ENCODE data around the gene RPTOR. TPM values are rescaled to one million over a fixed set of nuclear protein-coding genes. Genes with fewer than 3 reads are reported as not detected.

Gene RPTOR
- total and polyA plus RNA-seq, 2 donors (not counting 3 experiments of a cell fraction or from before 2014, with no cell fraction given) = 10.7 to 41.8 TPM

DNA sequence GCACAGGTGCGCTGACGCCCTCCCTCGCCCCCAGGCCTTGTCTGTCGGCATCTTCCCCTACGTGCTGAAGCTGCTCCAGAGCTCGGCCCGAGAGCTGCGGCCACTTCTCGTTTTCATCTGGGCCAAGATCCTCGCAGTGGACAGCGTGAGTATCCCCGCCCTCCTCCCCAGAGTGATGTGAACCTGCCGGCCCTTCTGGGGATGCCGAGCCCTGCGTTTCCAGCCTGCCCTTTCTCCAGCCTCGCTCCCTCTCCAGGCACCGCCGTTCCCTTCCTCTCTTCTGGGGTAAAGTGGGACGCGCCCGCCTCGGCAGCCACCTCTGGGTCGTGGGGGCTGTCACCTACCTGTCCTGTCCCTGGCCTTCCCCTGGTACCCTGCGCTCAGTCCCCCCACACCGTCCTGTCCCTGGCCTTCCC is 313.1 kb downstream of the RPTOR start:
- DNase-seq (ENCODE audit: low read depth, low spot score) (no peak), FAIRE-seq (no peak)
- no peak overlapping the region for H3K27ac ChIP-seq (ENCODE audit: insufficient read depth, low read depth, low read length)
- dilution Hi-C loops (cut with MboI; ENCODE audit: extremely low pct_ligation_motif_present, low sequenced_read_pairs) (no loop called here), intact Hi-C loops (cut with micrococcal nuclease) (loop anchor here (10.0 kb wide), 1 partner anchor 183 kb away; no protein-coding TSS in a partner anchor)
- H3K9me1 ChIP-seq (replicated peaks; ENCODE audit: control insufficient read depth, extremely low read depth, insufficient read depth, low read length) = no peaks in the 10 kb centered on the region
- POLR2A ChIA-PET = no interaction called here
- no peaks in the 10 kb centered on the region for H4K20me1 ChIP-seq (replicated peaks; ENCODE audit: control insufficient read depth, extremely low read depth, insufficient read depth, low read length)
- no peak overlapping the region for H3K4me3 ChIP-seq (replicated peaks in 1 of 3; ENCODE audit: insufficient read depth in 1 of 3, low read depth in 1 of 3, low read length in 3 of 3)
- H3K4me2 ChIP-seq (ENCODE audit: insufficient read depth, low read length) = no peak overlapping the region
- H3K4me1 ChIP-seq (ENCODE audit: control insufficient read depth, extremely low read depth, insufficient read depth, low read length) = peaks cover 25% of the 10 kb centered on the region
- no peaks in the 10 kb centered on the region for H3K79me2 ChIP-seq (ENCODE audit: control insufficient read depth, insufficient read depth, low read length)
- no peak overlapping the region for H3K9ac ChIP-seq (replicated peaks; ENCODE audit: extremely low read depth, insufficient read depth, low read length)
- TF ChIP-seq FOS (IDR thresholded peaks at IDR 0.05; ENCODE audit: borderline replicate concordance, insufficient read depth, low read length) = no peak
- no peak for TF ChIP-seq POLR2AphosphoS5 (IDR thresholded peaks at IDR 0.05; ENCODE audit: insufficient read depth, low read depth, low read length)
- TF ChIP-seq, protein P1, sequence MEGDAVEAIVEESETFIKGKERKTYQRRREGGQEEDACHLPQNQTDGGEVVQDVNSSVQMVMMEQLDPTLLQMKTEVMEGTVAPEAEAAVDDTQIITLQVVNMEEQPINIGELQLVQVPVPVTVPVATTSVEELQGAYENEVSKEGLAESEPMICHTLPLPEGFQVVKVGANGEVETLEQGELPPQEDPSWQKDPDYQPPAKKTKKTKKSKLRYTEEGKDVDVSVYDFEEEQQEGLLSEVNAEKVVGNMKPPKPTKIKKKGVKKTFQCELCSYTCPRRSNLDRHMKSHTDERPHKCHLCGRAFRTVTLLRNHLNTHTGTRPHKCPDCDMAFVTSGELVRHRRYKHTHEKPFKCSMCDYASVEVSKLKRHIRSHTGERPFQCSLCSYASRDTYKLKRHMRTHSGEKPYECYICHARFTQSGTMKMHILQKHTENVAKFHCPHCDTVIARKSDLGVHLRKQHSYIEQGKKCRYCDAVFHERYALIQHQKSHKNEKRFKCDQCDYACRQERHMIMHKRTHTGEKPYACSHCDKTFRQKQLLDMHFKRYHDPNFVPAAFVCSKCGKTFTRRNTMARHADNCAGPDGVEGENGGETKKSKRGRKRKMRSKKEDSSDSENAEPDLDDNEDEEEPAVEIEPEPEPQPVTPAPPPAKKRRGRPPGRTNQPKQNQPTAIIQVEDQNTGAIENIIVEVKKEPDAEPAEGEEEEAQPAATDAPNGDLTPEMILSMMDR (IDR thresholded peaks at IDR 0.05; ENCODE audit: extremely low read depth in 1 of 2, insufficient read depth in 1 of 2, low read depth in 1 of 2, low read length in 2 of 2) = no peak
- TF ChIP-seq EZH2 (IDR thresholded peaks at IDR 0.05; ENCODE audit: borderline replicate concordance, low read depth, low read length, severe bottlenecking) = no peak
- TF ChIP-seq JUN (IDR thresholded peaks at IDR 0.05; ENCODE audit: borderline replicate concordance, insufficient read depth, insufficient read length, low read depth) = no peak
- no peak for TF ChIP-seq GATA2 (IDR thresholded peaks at IDR 0.05; ENCODE audit: insufficient read depth, insufficient read length, low read depth, low read length)
- no peak for TF ChIP-seq POLR2A (IDR thresholded peaks at IDR 0.05; ENCODE audit: low read depth, low read length)
- TF ChIP-seq, protein P2, sequence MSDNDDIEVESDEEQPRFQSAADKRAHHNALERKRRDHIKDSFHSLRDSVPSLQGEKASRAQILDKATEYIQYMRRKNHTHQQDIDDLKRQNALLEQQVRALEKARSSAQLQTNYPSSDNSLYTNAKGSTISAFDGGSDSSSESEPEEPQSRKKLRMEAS (IDR thresholded peaks at IDR 0.05; ENCODE audit: insufficient read depth, insufficient read length) = no peak
- no peak for TF ChIP-seq MYC (IDR thresholded peaks at IDR 0.05; ENCODE audit: low read depth, low read length)
- no peaks in the 10 kb centered on the region for H3K9me3 ChIP-seq (replicated peaks; ENCODE audit: control insufficient read depth, insufficient read depth, low read length)
- CTCF ChIA-PET = interaction anchor here (0.8 to 1.6 kb wide), 2 partner anchors 31 to 42 kb away, joined by 3 to 5 read pairs; no protein-coding TSS in a partner anchor
- H3K27me3 ChIP-seq (ENCODE audit: control insufficient read depth in 2 of 2, insufficient read depth in 2 of 2, low read length in 2 of 2) = no peaks in the 10 kb centered on the region
- BruUV-seq (replicated peaks) = no TSS peak
- no peak overlapping the region for H2AFZ ChIP-seq (ENCODE audit: low read depth, low read length)
- no peaks in the 10 kb centered on the region for H3K36me3 ChIP-seq (ENCODE audit: control insufficient read depth in 2 of 2, extremely low read depth in 1 of 2, insufficient read depth in 2 of 2, low read length in 2 of 2)

All from endothelial cell of umbilical vein (primary cell).